Measurements from ENCODE around the gene FOCAD.

Gene FOCAD

DNA sequence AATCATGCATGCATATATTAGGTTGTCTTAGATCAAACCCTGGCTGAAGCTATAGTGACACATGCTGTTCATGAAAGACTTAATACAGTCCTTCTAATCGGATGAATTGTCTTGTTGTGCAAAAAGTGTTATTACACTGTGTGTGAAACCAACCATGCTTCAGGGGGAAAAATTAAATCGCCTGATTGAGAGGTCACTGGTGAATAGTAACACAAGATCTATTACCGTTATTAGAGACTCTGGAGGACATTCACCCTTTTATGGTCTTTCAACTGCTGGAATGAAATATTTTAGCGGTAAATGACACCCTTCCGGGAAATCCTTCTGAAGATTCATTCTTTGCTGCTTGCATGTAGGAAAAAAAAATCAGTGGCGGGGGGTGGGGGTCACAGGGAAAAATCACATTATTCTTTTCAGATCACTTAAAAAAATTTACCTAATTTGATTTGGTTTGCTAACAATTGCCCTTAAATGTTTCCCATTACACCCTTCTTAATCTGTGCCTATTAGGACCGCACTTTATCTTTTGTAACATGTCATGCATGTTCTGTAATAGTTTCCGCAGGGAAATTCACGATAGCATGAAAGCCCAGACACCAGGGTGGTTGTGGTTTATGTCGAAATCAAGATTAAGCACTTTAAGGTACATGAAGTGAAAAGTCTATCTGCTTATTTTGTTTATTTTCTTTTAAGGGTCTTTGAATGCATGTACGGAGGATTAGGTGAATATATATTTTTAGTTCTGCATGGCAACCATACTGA, 120.6 kb downstream of the FOCAD start:
- DNase-seq (ENCODE audit: low read depth), result no peak

DNA sequence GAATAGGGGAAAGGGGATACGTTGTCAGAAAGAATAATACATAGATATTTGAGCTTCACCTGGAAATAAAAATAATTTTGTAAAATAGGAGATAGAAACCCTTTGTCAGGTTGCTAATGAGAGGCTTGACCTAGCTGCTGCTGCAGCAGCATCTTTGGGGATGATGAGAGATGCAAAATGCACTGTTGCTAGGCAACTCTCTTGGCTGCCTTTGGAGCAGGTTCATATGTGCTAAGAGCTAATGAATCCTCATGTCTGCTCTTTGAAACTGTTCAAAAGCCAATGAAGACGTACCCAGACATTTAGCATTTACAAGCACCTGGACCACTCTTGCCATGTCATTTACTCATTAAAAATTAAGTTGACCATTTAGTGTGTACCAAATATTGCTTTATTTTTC, 121.7 kb downstream of the FOCAD start:
- DNase-seq (ENCODE audit: low read depth), result no peak

DNA sequence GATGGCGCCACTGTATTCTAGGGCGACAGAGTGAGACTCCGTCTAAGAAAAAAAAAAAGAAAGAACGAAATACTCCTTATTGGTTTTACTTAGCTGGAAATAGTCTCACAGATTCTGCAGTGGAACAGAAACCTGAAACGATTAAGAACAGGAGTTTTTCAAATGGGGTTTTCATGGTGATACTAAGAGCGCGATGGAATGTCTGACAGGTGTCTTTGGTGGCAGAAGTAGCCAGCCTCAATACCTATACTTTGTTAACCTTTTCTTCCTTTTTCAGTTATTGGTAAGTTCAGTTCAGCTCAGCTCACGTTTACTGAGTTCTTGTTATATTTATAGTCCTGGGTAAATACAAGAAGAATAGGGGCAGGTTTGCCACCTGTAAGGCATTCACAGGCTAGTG, 123.9 kb downstream of the FOCAD start:
- DNase-seq (ENCODE audit: low read depth), result no peak

GRCh38 chr9:20811872-20812271, 127.8 kb downstream of the FOCAD start:
- no peak for DNase-seq (ENCODE audit: low read depth)

DNA sequence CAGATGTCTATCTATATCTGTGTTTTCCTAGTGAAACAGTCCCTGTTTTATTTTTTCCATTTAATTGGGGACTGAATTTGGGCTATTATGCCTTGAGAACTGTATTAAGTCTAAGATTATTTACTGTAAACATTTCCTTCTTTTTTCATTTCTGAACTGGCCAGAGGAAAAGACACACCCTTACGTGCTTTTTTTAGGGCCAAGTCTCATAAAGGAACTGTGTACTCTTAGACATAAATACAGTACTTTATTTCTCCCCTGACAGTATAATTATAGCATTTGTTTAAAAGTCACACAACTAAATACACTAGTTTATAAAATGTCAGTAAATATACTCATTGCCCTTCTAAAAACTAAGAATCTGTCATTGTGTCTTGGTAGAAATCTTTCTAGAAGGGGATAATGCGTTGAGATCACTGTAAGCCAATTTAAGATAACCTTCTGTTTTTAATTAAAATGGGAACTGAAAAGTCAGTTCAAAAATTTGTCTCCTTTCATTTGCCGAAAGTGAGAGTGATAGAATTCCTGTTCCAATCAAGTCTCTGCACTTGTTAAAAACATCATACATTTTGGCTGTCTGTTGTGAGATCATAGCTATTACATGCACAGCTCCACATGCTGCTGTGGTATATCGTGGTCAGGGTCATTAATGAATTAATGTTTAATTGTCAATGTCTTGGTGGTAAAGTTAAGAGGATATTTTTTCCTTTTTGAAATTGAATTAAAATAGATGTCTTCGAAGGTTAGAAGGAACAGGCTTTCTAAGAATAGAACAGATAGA, 132.1 kb downstream of the FOCAD start:
- DNase-seq (ENCODE audit: low read depth), result no peak

- no peak for DNase-seq (ENCODE audit: low read depth)
These were observed 139.0 kb downstream of the FOCAD start for GRCh38 chr9:20823051-20823450.

- DNase-seq (ENCODE audit: low read depth), result no peak
These were observed 147.0 kb downstream of the FOCAD start for GRCh38 chr9:20831028-20831427.

DNA sequence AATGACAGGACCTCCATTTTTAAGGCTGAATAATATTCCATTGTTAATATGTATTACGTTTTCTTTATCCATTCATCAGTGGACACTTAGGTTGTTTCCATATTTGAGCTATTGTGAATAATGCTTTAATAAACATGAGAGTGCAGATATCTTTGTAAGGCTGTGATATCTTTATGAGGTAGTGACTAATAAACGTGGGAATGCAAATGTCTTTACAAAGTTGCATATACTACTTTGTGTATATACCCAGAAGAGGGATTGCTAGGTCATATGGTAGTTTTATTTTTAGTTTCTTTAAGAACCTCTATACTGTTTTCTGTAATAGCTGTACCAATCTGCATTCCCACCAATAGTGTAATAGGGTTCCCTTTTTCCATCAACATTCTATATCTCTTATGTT, 148.7 kb downstream of the FOCAD start:
- DNase-seq (ENCODE audit: low read depth), result no peak

- DNase-seq (ENCODE audit: low read depth), result no peak
These were observed 151.6 kb downstream of the FOCAD start for GRCh38 chr9:20835377-20836286.

DNA sequence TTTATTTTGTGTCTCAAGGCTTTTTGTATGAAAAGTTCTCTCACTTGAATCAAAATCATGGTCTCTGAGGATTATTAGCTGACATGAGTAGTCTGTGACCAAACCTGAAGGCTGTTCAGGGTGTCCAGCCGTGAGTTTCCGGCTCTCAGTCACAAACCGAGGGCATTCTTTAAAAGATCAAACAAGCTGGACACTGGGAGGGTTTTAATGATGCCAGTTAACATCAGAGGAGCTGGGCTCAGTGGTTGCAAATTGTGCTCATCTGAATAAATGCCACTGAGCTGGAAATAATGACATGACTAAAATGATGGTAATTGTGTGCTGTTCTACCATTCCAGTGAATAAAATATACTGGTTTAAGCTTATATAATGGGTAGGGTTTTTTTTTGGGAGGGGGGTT, 153.1 kb downstream of the FOCAD start:
- DNase-seq (ENCODE audit: low read depth), result no peak

GRCh38 chr9:20838218-20838617, 154.2 kb downstream of the FOCAD start:
- DNase-seq (ENCODE audit: low read depth), result no peak

DNA sequence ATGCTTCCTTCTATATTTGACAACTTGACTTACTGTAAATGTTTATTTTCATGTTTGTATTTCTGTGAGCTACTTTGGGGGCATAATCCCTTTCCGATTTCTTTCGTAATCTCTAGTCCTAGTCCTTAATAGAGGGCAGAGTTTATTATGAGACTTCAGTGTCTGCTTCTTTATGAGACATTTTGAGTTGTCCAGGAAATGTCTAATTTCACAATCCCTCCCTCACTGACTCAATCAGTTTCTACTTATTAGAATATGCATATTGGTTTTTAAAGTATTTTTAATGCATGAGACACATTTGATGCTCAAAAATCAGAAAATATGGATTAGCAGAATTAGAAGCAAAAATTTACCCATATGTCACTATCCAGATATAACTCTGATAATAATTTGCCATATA, 160.9 kb downstream of the FOCAD start:
- no peak for DNase-seq (ENCODE audit: low read depth)

- DNase-seq (ENCODE audit: low read depth), result no peak
These were observed 164.4 kb downstream of the FOCAD start for GRCh38 chr9:20848490-20848889.

DNA sequence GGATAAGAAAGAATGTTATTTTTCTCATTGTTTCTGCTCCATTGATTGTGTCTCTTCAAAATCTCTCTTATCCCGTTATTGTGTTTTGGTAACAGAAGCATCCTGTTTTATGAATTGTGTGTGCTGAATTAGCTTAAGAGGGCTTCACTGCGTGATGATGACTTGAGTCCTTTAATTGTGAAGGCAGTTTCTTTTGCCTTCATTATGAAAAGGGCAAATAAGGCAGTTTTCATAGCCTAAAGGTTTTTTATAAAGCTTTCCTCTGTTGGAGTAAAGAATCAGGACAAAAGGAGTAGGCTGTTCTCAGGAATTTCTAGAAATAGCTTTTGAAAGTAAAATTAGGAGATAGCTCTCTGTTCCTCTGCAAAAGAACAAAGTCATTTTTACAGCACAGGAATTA, 169.8 kb downstream of the FOCAD start:
- no peak for DNase-seq (ENCODE audit: low read depth)

DNA sequence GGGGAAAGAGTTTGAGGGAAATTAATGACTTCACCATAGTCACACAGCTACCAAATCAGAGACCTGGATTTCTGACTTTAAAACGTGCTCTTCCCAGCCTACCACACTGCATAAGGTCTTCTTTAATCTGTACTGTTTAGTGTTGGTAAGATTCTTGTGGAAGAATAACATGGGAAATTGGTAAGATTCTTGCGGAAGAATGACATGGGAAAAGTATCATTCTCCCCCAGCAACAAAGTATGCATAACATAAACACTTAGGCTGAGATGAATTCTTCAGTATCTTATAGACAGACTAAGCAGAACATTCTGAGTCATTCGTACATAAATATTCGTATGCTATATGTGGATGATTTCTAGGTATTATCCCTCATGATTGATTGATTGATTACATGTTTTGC, 170.4 kb downstream of the FOCAD start:
- no peak for DNase-seq (ENCODE audit: low read depth)

- no peak for DNase-seq (ENCODE audit: low read depth)
These were observed 179.9 kb downstream of the FOCAD start for GRCh38 chr9:20863945-20864344.

GRCh38 chr9:20865347-20865746, 181.3 kb downstream of the FOCAD start:
- DNase-seq (ENCODE audit: low read depth), result no peak

DNA sequence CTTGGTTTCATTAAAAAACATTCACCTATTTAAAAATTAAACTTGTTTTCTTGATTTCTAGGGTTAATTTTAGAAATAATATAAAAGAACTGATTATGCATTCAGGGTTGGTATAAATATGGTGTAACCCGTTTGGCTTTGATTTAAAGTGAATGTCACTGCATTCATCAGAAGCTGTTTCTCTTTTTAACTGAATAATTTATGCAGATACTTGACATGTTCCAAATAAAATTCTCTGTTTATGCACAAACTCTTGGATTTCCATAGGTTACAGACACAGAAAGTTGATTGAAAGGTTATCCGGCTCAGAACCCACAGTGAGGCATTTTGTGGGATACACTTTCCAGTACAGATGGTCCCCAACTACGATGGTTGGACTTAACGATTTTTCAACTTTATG, 186.1 kb downstream of the FOCAD start:
- DNase-seq (ENCODE audit: low read depth), result no peak

DNA sequence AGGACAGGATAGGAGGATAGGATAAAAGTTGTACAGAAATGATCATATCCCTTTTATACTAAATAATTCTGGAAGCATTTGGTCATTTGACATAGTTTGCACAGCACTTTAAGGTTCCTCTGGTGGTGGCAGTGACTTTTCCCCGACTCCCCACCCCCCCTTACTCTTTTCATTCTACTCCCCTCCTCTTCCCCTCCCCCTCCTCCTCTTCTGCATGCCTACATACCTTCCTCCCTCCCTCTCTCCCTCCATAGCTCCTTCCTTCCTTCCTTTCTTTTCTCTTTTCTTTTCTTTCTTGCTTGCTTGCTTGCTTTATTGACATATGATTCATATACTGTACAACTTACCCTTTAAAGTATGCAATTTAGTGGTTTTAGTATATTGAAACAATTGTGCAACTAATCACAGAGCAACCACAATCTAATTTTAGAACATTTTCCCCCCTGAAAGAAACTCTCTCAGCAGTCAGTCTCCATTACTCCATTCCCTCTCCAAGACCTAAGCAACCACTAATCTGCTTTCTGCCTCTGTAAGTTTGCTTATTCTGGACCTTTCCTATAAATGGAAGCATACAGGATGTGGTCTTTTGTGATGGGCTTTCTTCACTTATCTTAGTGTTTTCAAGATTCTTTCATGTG, 188.4 kb downstream of the FOCAD start:
- DNase-seq (ENCODE audit: low read depth), result no peak

DNA sequence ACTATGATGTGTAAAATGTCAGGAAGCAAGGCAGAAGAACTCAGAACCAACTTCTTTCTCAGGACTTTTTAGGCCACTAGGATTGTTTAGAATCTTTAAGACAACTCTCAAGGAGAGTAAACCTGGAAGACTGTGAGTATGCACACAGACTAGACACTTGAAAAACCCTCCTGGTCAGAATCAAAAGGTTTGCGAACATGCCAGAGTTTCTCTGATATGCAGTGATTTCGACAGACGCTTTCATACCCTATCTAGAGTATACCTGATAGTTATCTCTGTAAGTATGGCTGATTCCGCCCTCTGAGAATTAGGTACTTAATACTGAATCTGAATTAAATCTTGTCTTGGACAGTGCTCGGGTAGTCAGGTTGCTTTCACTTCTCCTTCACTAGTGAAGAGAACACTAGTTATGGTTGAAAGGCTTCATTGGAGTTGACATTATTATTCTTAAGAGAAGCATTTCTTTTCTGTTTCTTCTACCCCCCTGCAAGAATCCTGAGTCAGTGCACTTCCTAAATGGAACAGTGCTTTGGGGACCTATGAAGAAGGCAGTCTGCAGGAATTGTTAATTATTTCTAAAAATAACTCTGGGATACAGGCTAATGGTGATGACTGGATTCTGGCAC, 189.3 kb downstream of the FOCAD start:
- no peak for DNase-seq (ENCODE audit: low read depth)

DNA sequence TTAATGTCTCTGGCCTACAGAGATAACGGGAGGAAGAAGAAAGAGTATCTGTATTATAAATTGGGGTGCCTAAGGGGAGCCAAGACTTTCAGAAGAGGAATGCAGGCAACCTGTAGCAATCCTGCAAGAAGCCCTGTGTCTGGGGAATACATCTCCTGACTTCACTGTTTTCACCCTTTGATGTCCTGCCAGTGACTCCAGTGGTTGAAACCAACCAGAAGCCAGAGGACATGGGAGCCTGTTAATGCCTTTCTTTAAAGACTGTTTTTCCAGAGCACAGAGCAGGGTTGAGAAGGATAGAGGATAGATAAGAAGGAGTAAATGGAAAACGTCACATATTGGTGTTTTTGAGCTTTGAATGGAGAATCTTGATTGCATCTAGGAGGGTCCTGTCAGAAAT, 196.2 kb downstream of the FOCAD start:
- DNase-seq (ENCODE audit: low read depth), result no peak

- no peak for DNase-seq (ENCODE audit: low read depth)
These were observed 196.6 kb downstream of the FOCAD start for GRCh38 chr9:20880675-20881074.

Measured in T-helper 22 cell (primary cell).